ENCODE data around the gene RABL3. TPM values are rescaled to one million over a fixed set of nuclear protein-coding genes. Genes with fewer than 3 reads are reported as not detected.
A peak's percentile ranks its signal among the peaks of the same experiment; 100 is the strongest.
"Not testable (repeated sequence)": the region's sequence is repeated elsewhere in the genome, so short reads cannot be mapped to it uniquely, and the experiment has no call there.

Gene RABL3
- total RNA-seq, 1 experiment from 2014 or later, result 13.9 TPM

DNA sequence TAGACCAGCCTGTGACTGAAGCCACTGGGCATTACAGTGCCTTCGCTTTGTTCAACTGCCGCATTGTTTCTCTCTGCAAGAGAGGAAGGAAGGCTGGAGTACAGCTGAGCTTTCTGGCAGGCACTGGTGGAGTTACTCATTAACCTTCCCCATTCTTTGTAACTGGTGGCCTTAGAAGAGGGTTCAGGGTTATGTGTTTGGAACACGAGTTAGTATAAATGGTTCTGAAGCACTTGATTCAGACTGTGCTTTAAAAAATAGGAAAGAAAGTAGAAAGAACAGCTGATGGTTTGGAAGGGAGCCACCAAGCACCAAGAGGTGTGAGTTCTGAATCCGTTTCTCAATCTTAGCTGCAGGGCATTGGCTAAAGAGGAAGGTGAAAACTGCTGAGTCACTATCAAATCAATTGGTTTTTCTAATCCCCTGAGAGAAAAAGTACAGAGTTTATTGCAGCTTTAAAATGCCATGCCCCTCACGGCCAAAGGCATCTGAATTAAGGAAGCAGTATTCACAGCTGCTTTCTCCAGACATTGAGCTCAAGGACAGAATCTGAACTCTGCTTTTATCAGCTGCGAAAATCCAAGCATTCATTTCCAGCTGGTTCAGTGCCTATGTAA, 63.9 kb downstream of the RABL3 start:
- no peak for TF ChIP-seq CTCF (IDR thresholded peaks at IDR 0.05; ENCODE audit: insufficient read depth in 1 of 2, low read depth in 1 of 2, low read length in 1 of 2, severe bottlenecking in 1 of 2, unreplicated experiment in 1 of 2)
- peak; percentile 60 to 65 for DNase-seq
- ChIA-PET CTCF (no interaction called here), POLR2A (interaction anchor here (0.6 to 1.7 kb wide), 6 partner anchors 15 to 583 kb away, joined by 3 to 8 read pairs (median 4); partner anchors contain the start of genes GTF2E1, NDUFB4 and RABL3)
- H3K4me1 Mint-ChIP-seq (ENCODE audit: low read depth, unreplicated experiment), result peaks cover 28% of the 10 kb centered on the region
- peaks cover 9% of the 10 kb centered on the region for H3K9me3 Mint-ChIP-seq (ENCODE audit: unreplicated experiment)
- H3K27me3 ChIP-seq (replicated peaks; ENCODE audit: control insufficient read depth, insufficient read depth, low read length), result no peaks in the 10 kb centered on the region
- H3K4me3 ChIP-seq (ENCODE audit: low read depth, low read length), result peak overlapping the region; percentile 17
- H3K9me3 ChIP-seq, result no peaks in the 10 kb centered on the region
- no peaks in the 10 kb centered on the region for H3K27me3 Mint-ChIP-seq (ENCODE audit: insufficient read depth, unreplicated experiment)
- H3K27ac Mint-ChIP-seq (ENCODE audit: unreplicated experiment), result peak overlapping the region; percentile 93
- H3K4me3 Mint-ChIP-seq (ENCODE audit: unreplicated experiment), result peak overlapping the region; percentile 76
- peaks cover 57% of the 10 kb centered on the region for H3K36me3 Mint-ChIP-seq (ENCODE audit: insufficient read depth, unreplicated experiment)
- BruUV-seq (replicated peaks), result TSS peak; percentile 72
- H3K36me3 ChIP-seq (ENCODE audit: control insufficient read depth, insufficient read depth, low read length), result no peaks in the 10 kb centered on the region
- peaks cover 46% of the 10 kb centered on the region for H3K4me1 ChIP-seq
- intact Hi-C loops (cut with micrococcal nuclease; ENCODE audit: unreplicated experiment), result loop anchor here (2.0 kb wide), 1 partner anchor 14 kb away; no protein-coding TSS in a partner anchor

GRCh38 chr3:120677193-120677592, 65.1 kb downstream of the RABL3 start:
- H3K4me1 Mint-ChIP-seq (ENCODE audit: low read depth, unreplicated experiment), result peaks cover 16% of the 10 kb centered on the region
- DNase-seq; CTCF ChIA-PET; BruUV-seq (replicated peaks); H3K27ac Mint-ChIP-seq (ENCODE audit: unreplicated experiment); POLR2A ChIA-PET; intact Hi-C loops (cut with micrococcal nuclease; ENCODE audit: unreplicated experiment); H3K4me3 Mint-ChIP-seq (ENCODE audit: unreplicated experiment); H3K27me3 ChIP-seq (replicated peaks; ENCODE audit: control insufficient read depth, insufficient read depth, low read length); H3K36me3 ChIP-seq (ENCODE audit: control insufficient read depth, insufficient read depth, low read length); H3K9me3 ChIP-seq; H3K27me3 Mint-ChIP-seq (ENCODE audit: insufficient read depth, unreplicated experiment); H3K4me3 ChIP-seq (ENCODE audit: low read depth, low read length); H3K9me3 Mint-ChIP-seq (ENCODE audit: unreplicated experiment): not testable (repeated sequence)
- H3K4me1 ChIP-seq, result peaks cover 34% of the 10 kb centered on the region
- H3K36me3 Mint-ChIP-seq (ENCODE audit: insufficient read depth, unreplicated experiment), result peaks cover 56% of the 10 kb centered on the region

- no peaks in the 10 kb centered on the region for H3K4me1 Mint-ChIP-seq (ENCODE audit: low read depth, unreplicated experiment)
- no peak overlapping the region for H3K4me3 Mint-ChIP-seq (ENCODE audit: unreplicated experiment)
- H3K36me3 ChIP-seq (ENCODE audit: control insufficient read depth, insufficient read depth, low read length), result 0 out of 2 replicates have a peak, but pooled peaks cover 1% of the 10 kb centered on the region
- no peak overlapping the region for H3K4me3 ChIP-seq (ENCODE audit: low read depth, low read length)
- no peak for TF ChIP-seq CTCF (IDR thresholded peaks at IDR 0.05; ENCODE audit: insufficient read depth in 1 of 2, low read depth in 1 of 2, low read length in 1 of 2, severe bottlenecking in 1 of 2, unreplicated experiment in 1 of 2)
- intact Hi-C loops (cut with micrococcal nuclease; ENCODE audit: unreplicated experiment), result no loop called here
- no peaks in the 10 kb centered on the region for H3K9me3 Mint-ChIP-seq (ENCODE audit: unreplicated experiment)
- no peaks in the 10 kb centered on the region for H3K27me3 Mint-ChIP-seq (ENCODE audit: insufficient read depth, unreplicated experiment)
- no peaks in the 10 kb centered on the region for H3K9me3 ChIP-seq
- H3K27me3 ChIP-seq (replicated peaks; ENCODE audit: control insufficient read depth, insufficient read depth, low read length), result no peaks in the 10 kb centered on the region
- peaks cover 6% of the 10 kb centered on the region; the same call in 1 of the 2 replicates for H3K4me1 ChIP-seq
- H3K27ac Mint-ChIP-seq (ENCODE audit: unreplicated experiment), result peak overlapping the region; percentile 26
- ChIA-PET CTCF (no interaction called here), POLR2A (no interaction called here)
- peaks cover 40% of the 10 kb centered on the region for H3K36me3 Mint-ChIP-seq (ENCODE audit: insufficient read depth, unreplicated experiment)
- no peak for DNase-seq
- no TSS peak for BruUV-seq (replicated peaks)
Observed at GRCh38 chr3:120673116-120673515, 69.2 kb downstream of the RABL3 start.
